Prostate gland (tissue), 2 donors: ENCODE measurements around the gene MAP3K8. TPM values are rescaled to one million over a fixed set of nuclear protein-coding genes. Genes with fewer than 3 reads are reported as not detected.

Source experiments
- DNase-seq: peaks from one replicate; pipeline ENCODE4 v3.0.0-alpha.2; 2019; ENCODE audit warnings: low spot score
- H3K27ac ChIP-seq, 2 donors: fragments of 200-600 bp; sonication (generic); 2 replicates each; pipeline ENCODE4 v1.5.1; 2017 to 2019
- H3K27me3 ChIP-seq: fragments of 200-600 bp; sonication (generic); replicated peaks from 2 replicates; pipeline ENCODE4 v1.5.1; 2019; ENCODE audit not compliant: insufficient read depth
- H3K36me3 ChIP-seq, 2 donors: fragments of 200-600 bp; sonication (generic); 1 replicate in 1 of 2; 2 replicates in 1 of 2; pipeline versions ENCODE4 v1.5.1 to v1.8.1; 2017 to 2019
- H3K4me1 ChIP-seq: fragments of 200-600 bp; sonication (generic); replicated peaks from 2 replicates; pipeline ENCODE4 v1.5.1; 2019
- H3K4me3 ChIP-seq, 2 donors: fragments of 200-600 bp; sonication (generic); 2 replicates each; pipeline ENCODE4 v1.5.1; 2017 to 2019
- H3K9me3 ChIP-seq: fragments of 200-600 bp; sonication (generic); 2 replicates; pipeline ENCODE4 v1.5.1; 2017
- CTCF ChIP-seq, 4 experiments: fragments of 200-600 bp in 2 of 4; fragments of 450-650 bp in 2 of 4; sonication (generic) in 2 of 4; IDR thresholded peaks; 1 replicate in 3 of 4; 2 replicates in 1 of 4; pipeline ENCODE4 v1.5.1; 2016 to 2019; ENCODE audit warnings: antibody characterized with exemption in 4 of 4, mild to moderate bottlenecking in 2 of 4, moderate library complexity in 2 of 4
- POLR2A ChIP-seq: fragments of 450-650 bp; IDR thresholded peaks from one replicate; pipeline ENCODE4 v1.6.1; 2016; ENCODE audit warnings: antibody characterized with exemption, mild to moderate bottlenecking
- POLR2AphosphoS5 ChIP-seq: sonication (generic); formaldehyde crosslinking; IDR thresholded peaks from one replicate; pipeline ENCODE4 v1.6.1; 2017; ENCODE audit warnings: antibody characterized with exemption
- WGBS: methylation state at CpG from one replicate; pipeline ENCODE4 v1.1.5; 2018; 5-methylcytosine and 5-hydroxymethylcytosine counted together
- intact Hi-C: fragments of 100-400 bp; cut with DNase I; formaldehyde crosslinking; loops from one replicate; pipeline ENCODE4 v1.14.2; 2022
- total RNA-seq, 2 donors: library from RNA; depleted of rRNA; stranded (reverse); fragments of >200 nt; gene quantifications; one replicate each; pipeline ENCODE4 v1.1.0, GENCODE V29; 2016

Gene MAP3K8
- total RNA-seq, 2 donors from 2014 or later: 4.7 to 12.2 TPM

- no peaks in the 10 kb centered on the region for H3K36me3 ChIP-seq
- intact Hi-C loops: no loop called here
- H3K4me1 ChIP-seq: no peaks in the 10 kb centered on the region
- no peak for DNase-seq
- no peaks in the 10 kb centered on the region for H3K9me3 ChIP-seq
- no peaks in the 10 kb centered on the region for H3K27me3 ChIP-seq
- H3K4me3 ChIP-seq: no peak overlapping the region
- H3K27ac ChIP-seq: no peak overlapping the region
- TF ChIP-seq POLR2AphosphoS5: no peak
- TF ChIP-seq CTCF (IDR thresholded peaks at IDR 0.05): no peak
Observed at GRCh38 chr10:30481603-30482002, 47.6 kb downstream of the MAP3K8 start.

GRCh38 chr10:30488316-30488715 is 54.3 kb downstream of the MAP3K8 start:
- Histone ChIP-seq H3K36me3 (no peaks in the 10 kb centered on the region), H3K27me3 (no peaks in the 10 kb centered on the region), H3K4me1 (no peaks in the 10 kb centered on the region), H3K4me3 (no peak overlapping the region), H3K27ac (no peak overlapping the region), H3K9me3 (no peaks in the 10 kb centered on the region)
- DNase-seq: no peak
- intact Hi-C loops: no loop called here
- TF ChIP-seq CTCF (IDR thresholded peaks at IDR 0.05): no peak
- TF ChIP-seq POLR2AphosphoS5: no peak
- no peak for TF ChIP-seq POLR2A
- 54% methylated on average over 6 of the region's 6 CpGs for WGBS

- Histone ChIP-seq H3K4me1 (no peaks in the 10 kb centered on the region), H3K9me3 (no peaks in the 10 kb centered on the region), H3K4me3 (no peak overlapping the region), H3K36me3 (no peaks in the 10 kb centered on the region), H3K27ac (no peak overlapping the region), H3K27me3 (no peaks in the 10 kb centered on the region)
- TF ChIP-seq CTCF (IDR thresholded peaks at IDR 0.05) (no peak), POLR2AphosphoS5 (no peak), POLR2A (no peak)
- 50% methylated on average over 7 of the region's 7 CpGs for whole genome bisulfite sequencing
- intact Hi-C loops: no loop called here
- no peak for DNase-seq
Observed at GRCh38 chr10:30489346-30489745, 55.4 kb downstream of the MAP3K8 start.

GRCh38 chr10:30490289-30491000 is 56.5 kb downstream of the MAP3K8 start:
- WGBS: 83% methylated on average over 9 of the region's 9 CpGs
- no peak for DNase-seq
- Histone ChIP-seq H3K9me3 (no peaks in the 10 kb centered on the region), H3K4me3 (no peak overlapping the region), H3K4me1 (no peaks in the 10 kb centered on the region), H3K27me3 (no peaks in the 10 kb centered on the region), H3K27ac (no peak overlapping the region), H3K36me3 (no peaks in the 10 kb centered on the region)
- intact Hi-C loops: no loop called here
- no peak for TF ChIP-seq POLR2A
- no peak for TF ChIP-seq CTCF (IDR thresholded peaks at IDR 0.05)
- TF ChIP-seq POLR2AphosphoS5: no peak

GRCh38 chr10:30491204-30491915 is 57.4 kb downstream of the MAP3K8 start:
- no peak for DNase-seq
- no peaks in the 10 kb centered on the region for H3K36me3 ChIP-seq
- WGBS: 72% methylated on average over 8 of the region's 8 CpGs
- H3K4me1 ChIP-seq: no peaks in the 10 kb centered on the region
- intact Hi-C loops: no loop called here
- H3K9me3 ChIP-seq: no peaks in the 10 kb centered on the region
- H3K4me3 ChIP-seq: no peak overlapping the region
- TF ChIP-seq POLR2A: no peak
- no peak for TF ChIP-seq CTCF (IDR thresholded peaks at IDR 0.05)
- TF ChIP-seq POLR2AphosphoS5: no peak
- no peaks in the 10 kb centered on the region for H3K27me3 ChIP-seq
- H3K27ac ChIP-seq: no peak overlapping the region
